HG02970 (cell line): ENCODE data around the gene TK2.
"Not testable (repeated sequence)": the region's sequence is repeated elsewhere in the genome, so short reads cannot be mapped to it uniquely, and the experiment has no call there.

Experiments used
- ATAC-seq: cut with Tn5 transposase; IDR thresholded peaks from one replicate; pipeline ENCODE4 v1.9.1; 2021; ENCODE audit warnings: mild to moderate bottlenecking, moderate library complexity, moderate number of reproducible peaks; ENCODE audit not compliant: unreplicated experiment, low FRiP score

Gene TK2

GRCh38 chr16:66509576-66509975 is 40.3 kb downstream of the TK2 start:
- no peak for ATAC-seq

- ATAC-seq, result no peak
Measured at GRCh38 chr16:66508914-66509496, 40.9 kb downstream of the TK2 start.

- ATAC-seq, result no peak
Measured at GRCh38 chr16:66508248-66508913, 41.5 kb downstream of the TK2 start.

- no peak for ATAC-seq
Measured at GRCh38 chr16:66507731-66508239, 42.1 kb downstream of the TK2 start.

- no peak for ATAC-seq
Measured at GRCh38 chr16:66503612-66504011, 46.3 kb downstream of the TK2 start.

- no peak for ATAC-seq
Measured at GRCh38 chr16:66503030-66503429, 46.9 kb downstream of the TK2 start.

GRCh38 chr16:66502020-66502913 is 47.7 kb downstream of the TK2 start:
- no peak for ATAC-seq

GRCh38 chr16:66501563-66501962 is 48.4 kb downstream of the TK2 start:
- ATAC-seq, result not testable (repeated sequence)

GRCh38 chr16:66497921-66498320 is 52.0 kb downstream of the TK2 start:
- ATAC-seq, result not testable (repeated sequence)

- ATAC-seq, result not testable (repeated sequence)
Measured at GRCh38 chr16:66496226-66496625, 53.7 kb downstream of the TK2 start.

- ATAC-seq, result no peak
Measured at GRCh38 chr16:66495440-66495839, 54.5 kb downstream of the TK2 start.

- ATAC-seq, result no peak
Measured at GRCh38 chr16:66494916-66495315, 55.0 kb downstream of the TK2 start.

- no peak for ATAC-seq
Measured at GRCh38 chr16:66493490-66494401, 56.2 kb downstream of the TK2 start.

- ATAC-seq, result no peak
Measured at GRCh38 chr16:66491716-66492064, 58.2 kb downstream of the TK2 start.

GRCh38 chr16:66490774-66491715 is 58.9 kb downstream of the TK2 start:
- no peak for ATAC-seq

- no peak for ATAC-seq
Measured at GRCh38 chr16:66489818-66490217, 60.1 kb downstream of the TK2 start.

- ATAC-seq, result no peak
Measured at GRCh38 chr16:66489385-66489784, 60.5 kb downstream of the TK2 start.

GRCh38 chr16:66488505-66488904 is 61.4 kb downstream of the TK2 start:
- no peak for ATAC-seq

GRCh38 chr16:66487580-66488275 is 62.2 kb downstream of the TK2 start:
- no peak for ATAC-seq
